OCI-LY3 (cell line): Measurements from ENCODE around the gene LIME1.

Experiments
- CTCF ChIP-seq: fragments of 200-600, 300-600 bp; sonication (generic); IDR thresholded peaks from 2 replicates; pipeline ENCODE4 v1.5.1; 2014; ENCODE audit warnings: antibody characterized with exemption, low read length, low read depth
- EZH2phosphoT487 ChIP-seq: fragments of 200-600 bp; shearing (Covaris generic); IDR thresholded peaks from 2 replicates; pipeline ENCODE4 v1.6.1; 2018; ENCODE audit warnings: antibody characterized with exemption, mixed run types, low read depth

GRCh38 chr20:63742381-63743024, 6.0 kb downstream of the LIME1 start:
- TF ChIP-seq CTCF (no peak), EZH2phosphoT487 (no peak)
